LNCAP (cell line): ENCODE measurements around the gene TMEM270.

Experiments
- CTCF ChIP-seq: fragments of 450-650 bp; IDR thresholded peaks from 2 replicates; pipeline ENCODE4 v1.5.1; 2017; ENCODE audit warnings: mild to moderate bottlenecking

The TMEM270 gene

DNA sequence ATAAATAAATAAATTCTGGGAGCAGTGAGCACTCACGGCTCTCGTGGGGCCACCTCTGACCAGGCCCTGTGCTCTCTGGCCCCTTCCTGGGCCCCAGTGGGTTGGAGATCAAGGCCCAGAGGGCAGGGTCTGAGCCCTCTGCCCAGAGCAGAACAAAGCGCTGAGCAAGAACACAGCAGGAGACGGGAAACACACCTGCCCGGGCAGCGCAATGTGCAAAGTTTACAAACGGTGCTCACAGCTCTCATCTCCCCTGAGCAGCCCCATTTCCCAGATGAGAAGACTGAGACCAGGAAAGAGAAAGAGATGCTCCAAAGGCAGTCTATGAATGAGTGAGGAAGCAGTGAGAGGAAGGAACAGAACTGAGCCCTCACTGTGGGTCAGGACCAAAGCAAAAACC is 21.7 kb upstream of the TMEM270 start:
- TF ChIP-seq CTCF, result no peak

GRCh38 chr7:73839743-73840714 is 20.9 kb upstream of the TMEM270 start:
- TF ChIP-seq CTCF, result no peak

DNA sequence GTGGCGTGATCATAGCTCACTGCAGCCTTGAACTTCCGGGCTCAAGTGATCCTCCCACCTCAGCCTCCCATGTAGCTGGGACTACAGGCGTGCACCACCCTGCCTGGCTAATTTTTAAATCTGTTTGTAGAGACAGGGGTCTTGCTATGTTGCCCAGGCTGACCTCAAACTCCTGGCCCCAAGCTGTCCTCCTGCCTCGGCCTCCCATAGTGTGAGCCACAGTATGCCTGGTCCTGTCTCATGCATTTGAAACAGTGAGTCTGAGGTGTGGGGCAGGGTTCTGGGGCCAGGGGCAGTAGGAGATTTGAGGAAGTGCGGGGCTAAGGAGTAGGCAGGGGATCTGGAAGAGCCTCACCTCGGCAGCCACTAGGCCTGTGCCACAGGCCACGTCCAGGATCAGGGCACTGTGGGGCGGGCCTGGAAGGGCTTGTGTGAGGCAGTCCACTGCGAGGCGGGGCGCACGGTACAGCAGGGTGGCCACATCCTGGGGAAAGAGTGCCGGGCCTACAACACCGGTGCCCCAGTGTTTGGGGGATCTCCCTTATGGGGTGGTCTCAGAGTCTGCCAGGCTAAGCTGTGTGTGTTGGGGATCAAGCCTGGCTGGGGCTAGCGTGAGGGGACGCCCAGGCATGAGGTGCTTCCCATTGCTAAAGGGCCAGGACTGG is 20.1 kb upstream of the TMEM270 start:
- no peak for TF ChIP-seq CTCF

DNA sequence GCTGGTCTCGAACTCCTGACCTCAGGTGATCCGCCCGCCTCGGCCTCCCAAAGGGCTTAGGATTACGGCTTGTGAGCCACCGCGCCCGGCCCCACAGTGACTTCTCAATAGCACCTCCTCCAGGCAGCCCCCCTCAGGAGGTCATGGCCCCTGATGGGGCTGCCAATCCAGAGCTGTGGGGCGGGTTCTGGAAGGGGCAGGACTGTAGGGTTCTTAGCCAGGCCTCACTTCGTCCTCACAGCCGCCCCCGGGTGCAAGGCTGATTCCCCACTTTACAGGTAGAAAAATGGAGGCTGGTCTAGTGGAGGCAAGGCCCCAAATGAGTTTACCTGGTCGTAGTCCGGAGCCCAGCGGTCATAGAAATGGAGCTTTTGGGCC is 19.3 kb upstream of the TMEM270 start:
- TF ChIP-seq CTCF, result no peak

GRCh38 chr7:73842067-73842976 is 18.6 kb upstream of the TMEM270 start, which contains the start of gene METTL27:
METTL27 (minus strand) TSS chr7:73842516; CDS start chr7:73842140, 376 bp downstream.
- no peak for TF ChIP-seq CTCF

GRCh38 chr7:73844131-73844547 is 16.8 kb upstream of the TMEM270 start:
- no peak for TF ChIP-seq CTCF

DNA sequence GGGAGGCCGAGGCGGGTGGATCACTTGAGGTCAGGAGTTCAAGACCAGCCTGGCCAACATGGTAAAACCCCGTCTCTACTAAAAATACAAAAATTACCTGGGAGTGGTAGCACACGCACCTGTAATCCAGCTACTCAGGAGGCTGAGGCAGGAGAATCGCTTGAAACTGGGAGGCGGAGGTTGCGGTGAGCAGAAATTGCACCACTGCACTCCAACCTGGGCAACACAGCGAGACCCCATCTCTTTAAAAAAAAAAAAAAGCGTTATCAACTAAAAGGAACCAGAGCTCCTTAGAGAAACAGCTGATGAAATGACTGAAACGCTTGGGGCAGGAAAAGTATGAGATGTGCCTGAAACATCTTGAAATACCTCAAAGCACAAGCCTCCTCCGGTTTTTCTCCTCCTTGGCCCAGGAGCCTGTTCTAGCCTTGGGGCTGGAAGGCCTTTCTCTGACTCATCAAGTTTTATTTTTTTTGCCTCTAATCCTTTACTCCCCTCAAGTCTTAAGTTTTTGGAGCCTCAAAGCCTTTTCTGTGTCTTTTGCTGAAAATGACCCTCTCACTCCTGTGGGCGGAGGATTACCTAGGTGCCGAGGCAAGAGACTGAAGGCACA is 16.0 kb upstream of the TMEM270 start:
- TF ChIP-seq CTCF, result no peak
